ENCODE measurements around the gene TAOK2. TPM values are rescaled to one million over a fixed set of nuclear protein-coding genes. Genes with fewer than 3 reads are reported as not detected.

Gene TAOK2
- total RNA-seq, 2 donors from 2014 or later = 43.8 to 97.4 TPM

GRCh38 chr16:30027588-30028437 lies 54.1 kb downstream of the TAOK2 start:
- DNase-seq (ENCODE audit: low spot score) = no peak
- Histone ChIP-seq H3K9me3 (no peaks in the 10 kb centered on the region), H3K4me1 (replicated peaks) (peaks cover 5% of the 10 kb centered on the region), H3K27me3 (replicated peaks; ENCODE audit: insufficient read depth) (peaks cover 13% of the 10 kb centered on the region), H3K27ac (no peak overlapping the region), H3K36me3 (no peaks in the 10 kb centered on the region), H3K4me3 (no peak overlapping the region)
- TF ChIP-seq POLR2A (IDR thresholded peaks at IDR 0.05) (no peak), CTCF (IDR thresholded peaks at IDR 0.05) (no peak), POLR2AphosphoS5 (IDR thresholded peaks at IDR 0.05) (no peak)
- WGBS = 46% methylated on average over 13 of the region's 13 CpGs
- intact Hi-C loops (cut with DNase I) = loop anchor here (10.0 kb wide), 1 partner anchor 333 kb away; no protein-coding TSS in a partner anchor

GRCh38 chr16:30028438-30029076 lies 54.9 kb downstream of the TAOK2 start:
- WGBS = 11% methylated on average over 18 of the region's 18 CpGs
- peaks cover 13% of the 10 kb centered on the region for H3K27me3 ChIP-seq (replicated peaks; ENCODE audit: insufficient read depth)
- H3K9me3 ChIP-seq = no peaks in the 10 kb centered on the region
- H3K27ac ChIP-seq = no peak overlapping the region
- TF ChIP-seq CTCF (IDR thresholded peaks at IDR 0.05) (no peak), POLR2AphosphoS5 (IDR thresholded peaks at IDR 0.05) (no peak), POLR2A (IDR thresholded peaks at IDR 0.05) (no peak)
- no peak overlapping the region for H3K4me3 ChIP-seq
- no peaks in the 10 kb centered on the region for H3K36me3 ChIP-seq
- no peak for DNase-seq (ENCODE audit: low spot score)
- peaks cover 5% of the 10 kb centered on the region for H3K4me1 ChIP-seq (replicated peaks)
- intact Hi-C loops (cut with DNase I) = loop anchor here (10.0 kb wide), 1 partner anchor 334 kb away; no protein-coding TSS in a partner anchor

- TF ChIP-seq POLR2AphosphoS5 (IDR thresholded peaks at IDR 0.05) (no peak), POLR2A (IDR thresholded peaks at IDR 0.05) (no peak), CTCF (IDR thresholded peaks at IDR 0.05) (no peak)
- 26% methylated on average over 23 of the region's 23 CpGs for WGBS
- no peaks in the 10 kb centered on the region for H3K36me3 ChIP-seq
- no peak overlapping the region for H3K4me3 ChIP-seq
- H3K27ac ChIP-seq = no peak overlapping the region
- intact Hi-C loops (cut with DNase I) = no loop called here
- H3K4me1 ChIP-seq (replicated peaks) = peaks cover 5% of the 10 kb centered on the region
- H3K27me3 ChIP-seq (replicated peaks; ENCODE audit: insufficient read depth) = peaks cover 13% of the 10 kb centered on the region
- no peak for DNase-seq (ENCODE audit: low spot score)
- no peaks in the 10 kb centered on the region for H3K9me3 ChIP-seq
Observed at GRCh38 chr16:30030011-30030685, 56.5 kb downstream of the TAOK2 start.

GRCh38 chr16:30030841-30031413 lies 57.3 kb downstream of the TAOK2 start, which contains the start of gene TLCD3B:
Gene TLCD3B (minus strand): TSS chr16:30031271. CDS start chr16:30030527, 744 bp downstream.
- Histone ChIP-seq H3K27ac (no peak within 1 kb of the TSS), H3K27me3 (replicated peaks; ENCODE audit: insufficient read depth) (peaks cover 13% of the 10 kb centered on the region), H3K4me1 (replicated peaks) (peaks cover 5% of the 10 kb centered on the region), H3K36me3 (no peaks in the 10 kb centered on the region), H3K4me3 (no peak within 1 kb of the TSS), H3K9me3 (no peaks in the 10 kb centered on the region)
- intact Hi-C loops (cut with DNase I) = no loop called here
- 1% methylated on average over 26 of the region's 27 CpGs for WGBS
- TF ChIP-seq POLR2A (IDR thresholded peaks at IDR 0.05) (no peak), CTCF (IDR thresholded peaks at IDR 0.05) (no peak)
- DNase-seq (ENCODE audit: low spot score) = no peak
